Fibroblast of lung (primary cell): Measurements from ENCODE around the gene PIK3R1.

Source experiments
- EZH2 ChIP-seq: IDR thresholded peaks from 2 replicates; pipeline ENCODE4 v1.5.1; 2012; ENCODE audit warnings: low read length, control low read depth, mild to moderate bottlenecking; ENCODE audit errors: missing control alignments
- TF ChIP-seq, protein P1 (sequence below), 2 donors: IDR thresholded peaks in 1 of 2; conservative IDR thresholded peaks in 1 of 2; 1 replicate in 1 of 2; 2 replicates in 1 of 2; pipeline ENCODE4 v1.5.1; 2011 to 2012; ENCODE audit warnings: low read length in 2 of 2, control low read depth in 1 of 2, inconsistent platforms in 1 of 2, low read depth in 1 of 2, mild to moderate bottlenecking in 1 of 2

DNA sequence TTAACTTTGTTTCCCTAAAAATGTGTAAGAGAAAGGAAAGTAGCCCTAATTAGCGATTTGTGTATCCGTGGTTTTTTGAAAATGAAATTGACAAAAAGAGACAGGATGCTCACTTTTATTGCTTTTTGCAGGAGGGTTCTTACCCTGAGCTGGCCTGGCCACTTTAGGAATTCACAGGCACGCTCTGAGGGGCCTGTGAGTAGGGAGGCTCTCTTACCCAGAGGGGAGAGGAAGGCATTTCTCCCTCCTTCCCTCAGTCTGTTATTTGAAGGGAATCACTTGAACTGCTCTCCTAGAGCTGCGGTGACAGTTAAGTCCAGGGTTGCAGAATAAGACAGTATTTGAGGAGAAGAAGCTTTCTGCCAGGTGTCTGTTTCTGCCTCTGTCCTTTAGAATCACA is 16.7 kb downstream of the PIK3R1 start:
- TF ChIP-seq, protein P1, sequence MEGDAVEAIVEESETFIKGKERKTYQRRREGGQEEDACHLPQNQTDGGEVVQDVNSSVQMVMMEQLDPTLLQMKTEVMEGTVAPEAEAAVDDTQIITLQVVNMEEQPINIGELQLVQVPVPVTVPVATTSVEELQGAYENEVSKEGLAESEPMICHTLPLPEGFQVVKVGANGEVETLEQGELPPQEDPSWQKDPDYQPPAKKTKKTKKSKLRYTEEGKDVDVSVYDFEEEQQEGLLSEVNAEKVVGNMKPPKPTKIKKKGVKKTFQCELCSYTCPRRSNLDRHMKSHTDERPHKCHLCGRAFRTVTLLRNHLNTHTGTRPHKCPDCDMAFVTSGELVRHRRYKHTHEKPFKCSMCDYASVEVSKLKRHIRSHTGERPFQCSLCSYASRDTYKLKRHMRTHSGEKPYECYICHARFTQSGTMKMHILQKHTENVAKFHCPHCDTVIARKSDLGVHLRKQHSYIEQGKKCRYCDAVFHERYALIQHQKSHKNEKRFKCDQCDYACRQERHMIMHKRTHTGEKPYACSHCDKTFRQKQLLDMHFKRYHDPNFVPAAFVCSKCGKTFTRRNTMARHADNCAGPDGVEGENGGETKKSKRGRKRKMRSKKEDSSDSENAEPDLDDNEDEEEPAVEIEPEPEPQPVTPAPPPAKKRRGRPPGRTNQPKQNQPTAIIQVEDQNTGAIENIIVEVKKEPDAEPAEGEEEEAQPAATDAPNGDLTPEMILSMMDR (conservative IDR thresholded peaks at IDR 0.05 in 1 of 2, IDR thresholded peaks at IDR 0.05 in 1 of 2; ENCODE audit: low read depth in 1 of 2, low read length in 2 of 2), result no peak
- TF ChIP-seq EZH2, result no peak
